ENCODE results near the gene PPP1R14B. TPM values are rescaled to one million over a fixed set of nuclear protein-coding genes. Genes with fewer than 3 reads are reported as not detected.
A peak's percentile ranks its signal among the peaks of the same experiment; 100 is the strongest.

PPP1R14B gene
- total and polyA plus RNA-seq, 4 donors = 24.2 to 57.6 (median 38.3) TPM

DNA sequence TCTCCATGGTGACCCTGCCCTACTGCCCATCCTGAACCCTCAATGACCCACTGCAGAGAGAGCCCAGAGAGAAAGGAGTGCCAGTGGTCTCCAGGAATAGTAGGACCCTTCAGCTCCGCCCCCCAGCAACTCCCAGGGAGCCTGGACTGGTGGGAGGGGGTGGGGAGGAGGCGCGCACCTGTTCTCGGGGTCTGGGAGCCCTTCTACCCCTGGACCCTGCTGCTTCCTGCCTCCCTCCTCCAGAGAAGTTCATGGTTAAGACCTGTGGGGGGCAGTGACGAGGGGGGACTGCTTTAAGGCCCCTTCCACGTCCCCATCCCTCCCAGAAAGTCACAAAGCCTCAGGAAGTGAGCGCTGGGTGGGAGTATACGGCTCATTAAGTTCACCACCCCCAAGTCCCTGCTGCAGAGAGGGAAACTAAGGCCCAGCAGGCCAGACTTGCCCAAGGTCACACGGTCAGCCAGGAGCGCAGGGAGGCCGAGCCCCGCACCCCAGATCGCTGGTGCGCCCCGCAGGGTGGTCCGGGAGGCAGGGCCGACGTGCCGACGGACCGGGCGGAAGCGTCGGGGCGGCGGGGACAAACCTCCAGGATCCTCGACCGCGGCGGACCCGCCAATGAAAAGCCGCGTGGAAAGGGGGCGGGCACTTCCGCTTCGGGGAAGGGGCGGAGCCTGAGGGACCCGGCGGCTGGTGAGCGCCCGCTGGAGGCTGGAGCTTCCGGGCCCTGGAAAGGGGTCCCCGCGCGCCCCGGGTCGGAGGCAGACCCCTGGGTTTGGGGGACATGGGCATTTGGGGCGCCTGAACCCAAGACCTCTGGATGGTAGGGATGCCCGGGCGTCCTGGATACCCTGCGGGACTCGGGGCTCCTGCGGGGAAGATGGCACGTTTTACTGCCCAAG, 20.9 kb downstream of the PPP1R14B start, which contains the start of the genes NUDT22 and TRPT1 (continued):
- TF ChIP-seq, protein P1, sequence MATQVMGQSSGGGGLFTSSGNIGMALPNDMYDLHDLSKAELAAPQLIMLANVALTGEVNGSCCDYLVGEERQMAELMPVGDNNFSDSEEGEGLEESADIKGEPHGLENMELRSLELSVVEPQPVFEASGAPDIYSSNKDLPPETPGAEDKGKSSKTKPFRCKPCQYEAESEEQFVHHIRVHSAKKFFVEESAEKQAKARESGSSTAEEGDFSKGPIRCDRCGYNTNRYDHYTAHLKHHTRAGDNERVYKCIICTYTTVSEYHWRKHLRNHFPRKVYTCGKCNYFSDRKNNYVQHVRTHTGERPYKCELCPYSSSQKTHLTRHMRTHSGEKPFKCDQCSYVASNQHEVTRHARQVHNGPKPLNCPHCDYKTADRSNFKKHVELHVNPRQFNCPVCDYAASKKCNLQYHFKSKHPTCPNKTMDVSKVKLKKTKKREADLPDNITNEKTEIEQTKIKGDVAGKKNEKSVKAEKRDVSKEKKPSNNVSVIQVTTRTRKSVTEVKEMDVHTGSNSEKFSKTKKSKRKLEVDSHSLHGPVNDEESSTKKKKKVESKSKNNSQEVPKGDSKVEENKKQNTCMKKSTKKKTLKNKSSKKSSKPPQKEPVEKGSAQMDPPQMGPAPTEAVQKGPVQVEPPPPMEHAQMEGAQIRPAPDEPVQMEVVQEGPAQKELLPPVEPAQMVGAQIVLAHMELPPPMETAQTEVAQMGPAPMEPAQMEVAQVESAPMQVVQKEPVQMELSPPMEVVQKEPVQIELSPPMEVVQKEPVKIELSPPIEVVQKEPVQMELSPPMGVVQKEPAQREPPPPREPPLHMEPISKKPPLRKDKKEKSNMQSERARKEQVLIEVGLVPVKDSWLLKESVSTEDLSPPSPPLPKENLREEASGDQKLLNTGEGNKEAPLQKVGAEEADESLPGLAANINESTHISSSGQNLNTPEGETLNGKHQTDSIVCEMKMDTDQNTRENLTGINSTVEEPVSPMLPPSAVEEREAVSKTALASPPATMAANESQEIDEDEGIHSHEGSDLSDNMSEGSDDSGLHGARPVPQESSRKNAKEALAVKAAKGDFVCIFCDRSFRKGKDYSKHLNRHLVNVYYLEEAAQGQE (IDR thresholded peaks at IDR 0.05) = peak; percentile 68
- TF ChIP-seq SP1 (IDR thresholded peaks at IDR 0.05) (peak; percentile 70), GABPA (IDR thresholded peaks at IDR 0.05 in 1 of 2, conservative IDR thresholded peaks at IDR 0.05 in 1 of 2) (peak in 1 of 2 donors; percentile 88)

DNA sequence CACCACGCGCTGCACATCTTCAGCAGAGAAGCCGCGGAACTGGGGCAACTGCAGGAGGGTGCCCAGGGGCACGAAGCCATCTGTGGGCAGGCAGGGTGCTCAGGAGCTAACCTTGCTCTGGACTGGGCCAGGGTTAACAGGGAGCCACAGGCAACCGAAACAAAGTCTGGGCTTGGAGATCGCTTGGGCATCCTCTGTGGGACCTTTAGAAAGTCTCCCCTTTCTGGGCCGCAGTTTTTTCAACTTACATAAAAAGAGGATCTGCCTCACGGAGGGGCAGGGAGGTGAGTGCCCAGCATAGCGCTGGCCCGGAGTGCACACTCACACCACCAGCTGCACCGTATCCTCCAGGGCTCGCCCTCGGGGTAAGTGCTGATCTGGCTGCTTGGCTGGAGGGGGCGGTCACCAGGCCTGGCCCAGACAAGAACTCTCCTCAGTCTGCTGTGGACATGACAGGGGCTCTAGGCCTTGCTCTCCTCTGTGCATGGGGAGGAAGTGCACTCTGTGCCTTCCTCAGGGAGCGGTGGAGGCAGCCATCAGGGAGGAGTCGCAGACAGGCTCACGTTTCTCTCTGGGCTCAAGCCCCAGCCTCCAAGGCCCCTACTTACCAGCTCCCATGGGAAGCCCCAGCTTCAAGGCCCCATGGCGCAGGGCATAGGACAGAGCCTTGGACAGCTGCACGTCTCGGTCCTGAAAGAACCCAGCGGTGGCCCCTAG, 21.7 kb downstream of the PPP1R14B start:
- Histone ChIP-seq H3K4me3 (ENCODE audit: low read depth in 1 of 3, low read length in 3 of 3) (peak overlapping the region; percentile 51 to 71 (median 67)), H3K9me3 (ENCODE audit: control insufficient read depth in 4 of 4, low read length in 3 of 4) (no peaks in the 10 kb centered on the region), H3K27ac (ENCODE audit: low read depth in 1 of 2, low read length in 2 of 2) (peak overlapping the region; percentile 52 to 92), H3K9ac (ENCODE audit: low read depth in 1 of 2, low read length in 2 of 2) (peak overlapping the region in 1 of 2 donors; percentile 45), H3K36me3 (ENCODE audit: control insufficient read depth in 4 of 4, insufficient read depth in 3 of 4, low read depth in 1 of 4, low read length in 3 of 4) (peaks cover 0 to 24% (median 8%) of the 10 kb centered on the region in 4 donors), H3K27me3 (ENCODE audit: control insufficient read depth in 4 of 4, insufficient read depth in 4 of 4, low read length in 3 of 4) (no peaks in the 10 kb centered on the region), H3K4me1 (ENCODE audit: control insufficient read depth in 4 of 4, insufficient read depth in 4 of 4, low read length in 3 of 4) (peaks cover 11 to 39% (median 26%) of the 10 kb centered on the region in 4 donors)
- 72% methylated on average over 22 of the region's 22 CpGs for WGBS
- DNase-seq (ENCODE audit: low spot score) = no peak
- TF ChIP-seq YY1 (IDR thresholded peaks at IDR 0.05) (no peak), FOXA2 (IDR thresholded peaks at IDR 0.05) (no peak), RXRA (IDR thresholded peaks at IDR 0.05) (no peak), HNF4A (conservative IDR thresholded peaks at IDR 0.05) (no peak), NR2F2 (IDR thresholded peaks at IDR 0.05) (no peak), HNF4G (IDR thresholded peaks at IDR 0.05) (no peak), TAF1 (conservative IDR thresholded peaks at IDR 0.05) (no peak), JUND (IDR thresholded peaks at IDR 0.05) (no peak), SP1 (IDR thresholded peaks at IDR 0.05) (no peak), GABPA (IDR thresholded peaks at IDR 0.05 in 1 of 2, conservative IDR thresholded peaks at IDR 0.05 in 1 of 2) (no peak)
- TF ChIP-seq, protein P2, sequence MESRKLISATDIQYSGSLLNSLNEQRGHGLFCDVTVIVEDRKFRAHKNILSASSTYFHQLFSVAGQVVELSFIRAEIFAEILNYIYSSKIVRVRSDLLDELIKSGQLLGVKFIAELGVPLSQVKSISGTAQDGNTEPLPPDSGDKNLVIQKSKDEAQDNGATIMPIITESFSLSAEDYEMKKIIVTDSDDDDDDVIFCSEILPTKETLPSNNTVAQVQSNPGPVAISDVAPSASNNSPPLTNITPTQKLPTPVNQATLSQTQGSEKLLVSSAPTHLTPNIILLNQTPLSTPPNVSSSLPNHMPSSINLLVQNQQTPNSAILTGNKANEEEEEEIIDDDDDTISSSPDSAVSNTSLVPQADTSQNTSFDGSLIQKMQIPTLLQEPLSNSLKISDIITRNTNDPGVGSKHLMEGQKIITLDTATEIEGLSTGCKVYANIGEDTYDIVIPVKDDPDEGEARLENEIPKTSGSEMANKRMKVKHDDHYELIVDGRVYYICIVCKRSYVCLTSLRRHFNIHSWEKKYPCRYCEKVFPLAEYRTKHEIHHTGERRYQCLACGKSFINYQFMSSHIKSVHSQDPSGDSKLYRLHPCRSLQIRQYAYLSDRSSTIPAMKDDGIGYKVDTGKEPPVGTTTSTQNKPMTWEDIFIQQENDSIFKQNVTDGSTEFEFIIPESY (IDR thresholded peaks at IDR 0.05) = no peak
- TF ChIP-seq, protein P3, sequence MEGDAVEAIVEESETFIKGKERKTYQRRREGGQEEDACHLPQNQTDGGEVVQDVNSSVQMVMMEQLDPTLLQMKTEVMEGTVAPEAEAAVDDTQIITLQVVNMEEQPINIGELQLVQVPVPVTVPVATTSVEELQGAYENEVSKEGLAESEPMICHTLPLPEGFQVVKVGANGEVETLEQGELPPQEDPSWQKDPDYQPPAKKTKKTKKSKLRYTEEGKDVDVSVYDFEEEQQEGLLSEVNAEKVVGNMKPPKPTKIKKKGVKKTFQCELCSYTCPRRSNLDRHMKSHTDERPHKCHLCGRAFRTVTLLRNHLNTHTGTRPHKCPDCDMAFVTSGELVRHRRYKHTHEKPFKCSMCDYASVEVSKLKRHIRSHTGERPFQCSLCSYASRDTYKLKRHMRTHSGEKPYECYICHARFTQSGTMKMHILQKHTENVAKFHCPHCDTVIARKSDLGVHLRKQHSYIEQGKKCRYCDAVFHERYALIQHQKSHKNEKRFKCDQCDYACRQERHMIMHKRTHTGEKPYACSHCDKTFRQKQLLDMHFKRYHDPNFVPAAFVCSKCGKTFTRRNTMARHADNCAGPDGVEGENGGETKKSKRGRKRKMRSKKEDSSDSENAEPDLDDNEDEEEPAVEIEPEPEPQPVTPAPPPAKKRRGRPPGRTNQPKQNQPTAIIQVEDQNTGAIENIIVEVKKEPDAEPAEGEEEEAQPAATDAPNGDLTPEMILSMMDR (IDR thresholded peaks at IDR 0.05; ENCODE audit: low read depth, low read length, missing input control) = no peak
- TF ChIP-seq, protein P4, sequence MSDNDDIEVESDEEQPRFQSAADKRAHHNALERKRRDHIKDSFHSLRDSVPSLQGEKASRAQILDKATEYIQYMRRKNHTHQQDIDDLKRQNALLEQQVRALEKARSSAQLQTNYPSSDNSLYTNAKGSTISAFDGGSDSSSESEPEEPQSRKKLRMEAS (IDR thresholded peaks at IDR 0.05) = no peak
- TF ChIP-seq, protein P1 (IDR thresholded peaks at IDR 0.05) = no peak
